ENCODE measurements around the gene TSPAN18.

Gene TSPAN18

GRCh38 chr11:44701276-44701675, 25.5 kb upstream of the TSPAN18 start:
- Mint-ChIP-seq H3K4me1 (ENCODE audit: low read depth) (peaks cover 37% of the 10 kb centered on the region), H3K27ac (no peak overlapping the region), H3K9me3 (no peaks in the 10 kb centered on the region), H3K36me3 (ENCODE audit: low read depth) (no peaks in the 10 kb centered on the region), H3K4me3 (no peak overlapping the region), H3K27me3 (peaks cover 31% of the 10 kb centered on the region)
- intact Hi-C loops (cut with micrococcal nuclease) = no loop called here

- Mint-ChIP-seq H3K9me3 (no peaks in the 10 kb centered on the region), H3K27me3 (peaks cover 32% of the 10 kb centered on the region), H3K36me3 (ENCODE audit: low read depth) (no peaks in the 10 kb centered on the region), H3K4me3 (no peak overlapping the region), H3K27ac (no peak overlapping the region), H3K4me1 (ENCODE audit: low read depth) (peaks cover 37% of the 10 kb centered on the region)
- intact Hi-C loops (cut with micrococcal nuclease) = no loop called here
These were observed 23.9 kb upstream of the TSPAN18 start for GRCh38 chr11:44702889-44703288.

- Mint-ChIP-seq H3K27me3 (peaks cover 21% of the 10 kb centered on the region), H3K9me3 (peaks cover 7% of the 10 kb centered on the region), H3K36me3 (ENCODE audit: low read depth) (no peaks in the 10 kb centered on the region), H3K4me1 (ENCODE audit: low read depth) (peaks cover 14% of the 10 kb centered on the region), H3K4me3 (no peak overlapping the region), H3K27ac (no peak overlapping the region)
- intact Hi-C loops (cut with micrococcal nuclease) = no loop called here
These were observed 19.7 kb upstream of the TSPAN18 start for GRCh38 chr11:44707094-44707493.

GRCh38 chr11:44708009-44708408, 18.8 kb upstream of the TSPAN18 start:
- intact Hi-C loops (cut with micrococcal nuclease) = no loop called here
- peaks cover 7% of the 10 kb centered on the region for H3K9me3 Mint-ChIP-seq
- no peak overlapping the region for H3K4me3 Mint-ChIP-seq
- no peaks in the 10 kb centered on the region for H3K36me3 Mint-ChIP-seq (ENCODE audit: low read depth)
- peaks cover 20% of the 10 kb centered on the region for H3K27me3 Mint-ChIP-seq
- peaks cover 7% of the 10 kb centered on the region for H3K4me1 Mint-ChIP-seq (ENCODE audit: low read depth)
- no peak overlapping the region for H3K27ac Mint-ChIP-seq

GRCh38 chr11:44708523-44709280, 18.1 kb upstream of the TSPAN18 start:
- H3K4me3 Mint-ChIP-seq = no peak overlapping the region
- no peak overlapping the region for H3K27ac Mint-ChIP-seq
- H3K36me3 Mint-ChIP-seq (ENCODE audit: low read depth) = no peaks in the 10 kb centered on the region
- intact Hi-C loops (cut with micrococcal nuclease) = no loop called here
- H3K9me3 Mint-ChIP-seq = peaks cover 7% of the 10 kb centered on the region
- H3K4me1 Mint-ChIP-seq (ENCODE audit: low read depth) = peaks cover 7% of the 10 kb centered on the region
- H3K27me3 Mint-ChIP-seq = peaks cover 20% of the 10 kb centered on the region

- no peaks in the 10 kb centered on the region for H3K36me3 Mint-ChIP-seq (ENCODE audit: low read depth)
- H3K4me1 Mint-ChIP-seq (ENCODE audit: low read depth) = peaks cover 7% of the 10 kb centered on the region
- H3K9me3 Mint-ChIP-seq = peaks cover 7% of the 10 kb centered on the region
- no peak overlapping the region for H3K27ac Mint-ChIP-seq
- H3K4me3 Mint-ChIP-seq = no peak overlapping the region
- H3K27me3 Mint-ChIP-seq = peaks cover 22% of the 10 kb centered on the region
- intact Hi-C loops (cut with micrococcal nuclease) = no loop called here
These were observed 17.5 kb upstream of the TSPAN18 start for GRCh38 chr11:44709281-44709562.

GRCh38 chr11:44709966-44710365, 16.8 kb upstream of the TSPAN18 start:
- Mint-ChIP-seq H3K4me1 (ENCODE audit: low read depth) (peaks cover 7% of the 10 kb centered on the region), H3K27me3 (peaks cover 21% of the 10 kb centered on the region), H3K36me3 (ENCODE audit: low read depth) (no peaks in the 10 kb centered on the region), H3K9me3 (peaks cover 15% of the 10 kb centered on the region), H3K27ac (no peak overlapping the region), H3K4me3 (no peak overlapping the region)
- intact Hi-C loops (cut with micrococcal nuclease) = no loop called here

- peaks cover 19% of the 10 kb centered on the region for H3K27me3 Mint-ChIP-seq
- H3K4me1 Mint-ChIP-seq (ENCODE audit: low read depth) = peaks cover 7% of the 10 kb centered on the region
- H3K36me3 Mint-ChIP-seq (ENCODE audit: low read depth) = no peaks in the 10 kb centered on the region
- no peak overlapping the region for H3K4me3 Mint-ChIP-seq
- intact Hi-C loops (cut with micrococcal nuclease) = no loop called here
- peaks cover 18% of the 10 kb centered on the region for H3K9me3 Mint-ChIP-seq
- H3K27ac Mint-ChIP-seq = no peak overlapping the region
These were observed 15.5 kb upstream of the TSPAN18 start for GRCh38 chr11:44711113-44711786.

- H3K4me3 Mint-ChIP-seq = no peak overlapping the region
- H3K36me3 Mint-ChIP-seq (ENCODE audit: low read depth) = no peaks in the 10 kb centered on the region
- peaks cover 22% of the 10 kb centered on the region for H3K27me3 Mint-ChIP-seq
- peaks cover 7% of the 10 kb centered on the region for H3K4me1 Mint-ChIP-seq (ENCODE audit: low read depth)
- H3K9me3 Mint-ChIP-seq = peaks cover 18% of the 10 kb centered on the region
- no peak overlapping the region for H3K27ac Mint-ChIP-seq
- intact Hi-C loops (cut with micrococcal nuclease) = no loop called here
These were observed 14.8 kb upstream of the TSPAN18 start for GRCh38 chr11:44711787-44712608.

GRCh38 chr11:44713022-44713421, 13.7 kb upstream of the TSPAN18 start:
- no peak overlapping the region for H3K4me3 Mint-ChIP-seq
- H3K27me3 Mint-ChIP-seq = peaks cover 27% of the 10 kb centered on the region
- H3K27ac Mint-ChIP-seq = no peak overlapping the region
- intact Hi-C loops (cut with micrococcal nuclease) = no loop called here
- H3K36me3 Mint-ChIP-seq (ENCODE audit: low read depth) = no peaks in the 10 kb centered on the region
- peaks cover 18% of the 10 kb centered on the region for H3K9me3 Mint-ChIP-seq
- peaks cover 7% of the 10 kb centered on the region for H3K4me1 Mint-ChIP-seq (ENCODE audit: low read depth)

- no peak overlapping the region for H3K27ac Mint-ChIP-seq
- H3K27me3 Mint-ChIP-seq = peaks cover 31% of the 10 kb centered on the region
- H3K36me3 Mint-ChIP-seq (ENCODE audit: low read depth) = no peaks in the 10 kb centered on the region
- no peaks in the 10 kb centered on the region for H3K4me1 Mint-ChIP-seq (ENCODE audit: low read depth)
- intact Hi-C loops (cut with micrococcal nuclease) = no loop called here
- peaks cover 11% of the 10 kb centered on the region for H3K9me3 Mint-ChIP-seq
- no peak overlapping the region for H3K4me3 Mint-ChIP-seq
These were observed 10.5 kb upstream of the TSPAN18 start for GRCh38 chr11:44716256-44716655.

GRCh38 chr11:44718057-44718456, 8.7 kb upstream of the TSPAN18 start:
- Mint-ChIP-seq H3K4me3 (no peak overlapping the region), H3K4me1 (ENCODE audit: low read depth) (no peaks in the 10 kb centered on the region), H3K9me3 (peaks cover 11% of the 10 kb centered on the region), H3K36me3 (ENCODE audit: low read depth) (no peaks in the 10 kb centered on the region), H3K27me3 (peaks cover 33% of the 10 kb centered on the region), H3K27ac (no peak overlapping the region)
- intact Hi-C loops (cut with micrococcal nuclease) = no loop called here

GRCh38 chr11:44718612-44719390, 8.0 kb upstream of the TSPAN18 start:
- H3K9me3 Mint-ChIP-seq = peaks cover 11% of the 10 kb centered on the region
- H3K27ac Mint-ChIP-seq = no peak overlapping the region
- intact Hi-C loops (cut with micrococcal nuclease) = no loop called here
- no peaks in the 10 kb centered on the region for H3K36me3 Mint-ChIP-seq (ENCODE audit: low read depth)
- no peak overlapping the region for H3K4me3 Mint-ChIP-seq
- no peaks in the 10 kb centered on the region for H3K4me1 Mint-ChIP-seq (ENCODE audit: low read depth)
- peaks cover 36% of the 10 kb centered on the region for H3K27me3 Mint-ChIP-seq

Measured in dendritic cell treated with granulocyte-macrophage colony-stimulating factor and Interleukin-4, amounts not matched to agents 40 ng/mL and 50 ng/mL, for 4 days (primary cell).